Stimulated activated CD8-positive, alpha-beta memory T cell treated with anti-CD3 and anti-CD28 coated beads, Interleukin-4, amount 100 ng/mL, for 24 hours (primary cell): Measurements from ENCODE around the gene TASL.
"Not testable (repeated sequence)": the region's sequence is repeated elsewhere in the genome, so short reads cannot be mapped to it uniquely, and the experiment has no call there.

Experiments used
- DNase-seq: peaks from one replicate; pipeline ENCODE4 v3.0.0-alpha.2; 2020; ENCODE audit warnings: low read depth

TASL gene

DNA sequence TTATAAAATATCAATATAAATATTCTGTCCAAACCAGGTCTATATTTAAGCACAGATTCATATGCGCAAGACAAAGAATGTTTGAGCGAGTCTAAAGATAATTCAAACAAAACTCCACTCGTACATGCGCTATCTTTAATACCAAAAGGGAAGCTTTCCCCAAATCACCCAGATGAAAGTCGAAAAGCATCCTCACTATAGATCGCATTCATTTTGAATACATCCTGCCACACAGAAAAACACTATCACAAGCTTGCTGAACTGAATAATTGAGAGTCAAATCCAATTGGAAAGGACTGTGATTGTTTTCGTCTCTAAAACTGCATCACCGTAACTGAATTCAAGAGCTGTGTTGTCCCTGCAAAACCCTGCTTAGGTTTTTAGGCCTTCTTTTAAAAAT lies 685 bp downstream of the TASL start:
- DNase-seq: no peak

DNA sequence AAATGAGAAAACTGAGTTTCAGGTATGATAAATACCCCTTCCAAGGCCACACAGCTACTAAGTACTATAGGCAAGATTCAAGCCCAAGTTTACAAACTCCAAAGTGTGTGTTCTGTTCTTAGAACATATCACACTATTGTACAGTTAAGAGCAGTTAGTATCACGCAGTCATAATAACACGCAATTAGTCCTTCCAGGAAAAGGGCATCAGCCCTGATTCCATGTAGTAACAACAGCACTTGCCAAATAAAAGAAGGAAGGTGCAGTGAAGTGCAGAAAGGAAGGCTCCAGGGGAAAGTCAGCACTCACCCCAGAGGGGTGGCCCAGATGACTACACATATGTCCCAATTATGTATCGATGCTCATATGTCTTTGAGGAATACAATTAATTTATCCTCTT lies 4.4 kb downstream of the TASL start:
- no peak for DNase-seq

DNA sequence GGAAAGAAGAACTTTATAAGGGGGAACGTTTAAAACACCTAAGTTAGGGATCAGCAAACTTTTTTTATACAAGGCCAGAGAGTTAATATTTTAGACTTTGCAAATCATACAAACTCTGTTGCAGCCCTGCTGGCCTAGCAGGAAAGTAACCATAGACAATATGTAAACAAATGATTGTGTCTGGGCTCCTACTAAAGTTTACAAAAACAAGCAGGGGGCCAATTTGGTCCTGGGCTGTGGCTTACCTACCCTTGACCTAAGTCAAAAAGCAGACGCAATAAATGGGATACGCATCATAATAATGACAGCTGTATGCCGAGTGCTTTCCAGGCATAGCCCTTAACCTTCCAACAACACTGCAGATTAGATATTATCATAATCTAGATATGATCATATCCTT lies 4.9 kb downstream of the TASL start:
- no peak for DNase-seq

DNA sequence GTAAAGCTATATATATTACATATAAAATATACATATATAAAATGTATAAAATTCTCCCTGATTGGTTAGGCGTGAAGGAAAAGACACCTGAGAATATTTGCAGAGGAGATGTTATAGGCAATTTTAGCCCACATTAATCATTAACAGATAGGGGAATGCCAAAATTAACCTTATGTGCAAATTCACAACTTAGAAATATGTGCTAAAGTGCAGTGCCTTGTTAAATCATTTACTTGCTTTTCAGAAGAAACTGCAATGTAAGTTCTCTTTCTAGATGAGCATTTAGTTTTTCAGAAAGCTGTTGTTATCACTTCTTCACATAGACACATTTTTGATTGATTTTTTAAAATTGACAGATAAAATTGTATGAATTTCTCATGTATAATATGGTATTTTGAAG lies 5.6 kb downstream of the TASL start:
- no peak for DNase-seq

DNA sequence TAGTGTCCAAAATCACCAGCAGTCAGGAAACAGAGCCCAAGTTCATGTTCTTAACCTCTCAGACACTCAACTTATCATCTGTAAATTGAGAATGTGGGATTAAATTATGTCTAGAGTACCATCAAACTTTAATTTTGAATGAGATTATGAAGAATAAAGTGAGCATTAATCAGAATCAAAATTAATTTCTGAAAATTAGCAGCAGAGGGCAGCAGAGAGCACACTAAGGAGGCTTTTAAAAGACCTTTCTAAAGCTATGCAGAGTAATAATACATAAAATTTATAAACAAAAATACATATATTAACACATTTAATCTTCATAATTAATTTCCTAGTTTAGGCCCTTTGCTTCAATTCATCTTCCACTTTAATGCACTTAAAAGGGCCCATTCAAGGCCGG lies 7.1 kb downstream of the TASL start:
- DNase-seq: no peak

GRCh38 chrX:30568136-30568535 lies 9.4 kb downstream of the TASL start:
- DNase-seq: no peak

DNA sequence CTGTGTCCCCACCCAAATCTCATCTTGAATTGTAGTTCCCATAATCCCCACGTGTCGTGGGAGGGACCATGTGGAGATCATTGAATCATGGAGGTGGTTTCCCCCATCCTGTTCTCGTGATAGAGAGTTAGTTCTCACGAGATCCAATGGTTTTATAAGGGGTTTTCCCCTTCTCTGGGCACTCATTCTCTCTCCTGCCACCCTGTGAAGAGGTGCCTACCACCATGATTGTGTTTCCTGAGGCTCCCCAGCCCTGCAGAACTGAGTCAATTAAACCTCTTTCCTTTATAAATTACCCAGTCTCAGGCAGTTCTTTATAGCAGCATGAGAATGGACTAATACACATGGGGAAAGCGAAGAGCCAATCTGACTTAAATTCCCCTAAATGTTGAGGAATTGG lies 14.5 kb downstream of the TASL start:
- not testable (repeated sequence) for DNase-seq

- no peak for DNase-seq
These were observed 16.4 kb downstream of the TASL start for GRCh38 chrX:30561191-30561590.

DNA sequence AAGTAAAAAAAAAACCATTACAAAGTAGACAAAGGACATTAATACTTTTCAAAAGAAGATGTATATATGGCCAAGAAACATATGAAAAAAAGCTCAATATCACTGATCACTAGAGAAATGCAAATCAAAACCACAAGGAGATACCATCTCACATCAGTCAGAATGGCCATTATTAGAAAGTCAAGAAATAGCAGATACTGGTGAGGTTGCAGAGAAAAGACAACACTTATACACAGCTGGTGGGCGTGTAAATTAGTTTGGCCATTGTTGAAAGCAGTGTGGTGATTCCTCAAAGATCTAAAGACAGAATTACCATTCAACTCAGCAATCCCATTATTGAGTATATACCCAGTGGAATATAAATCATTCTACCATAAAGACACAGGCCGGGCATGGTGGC lies 39.3 kb downstream of the TASL start:
- DNase-seq: no peak

- no peak for DNase-seq
These were observed 43.7 kb downstream of the TASL start for GRCh38 chrX:30533835-30534234.

- DNase-seq: no peak
These were observed 44.3 kb downstream of the TASL start for GRCh38 chrX:30533266-30533665.

DNA sequence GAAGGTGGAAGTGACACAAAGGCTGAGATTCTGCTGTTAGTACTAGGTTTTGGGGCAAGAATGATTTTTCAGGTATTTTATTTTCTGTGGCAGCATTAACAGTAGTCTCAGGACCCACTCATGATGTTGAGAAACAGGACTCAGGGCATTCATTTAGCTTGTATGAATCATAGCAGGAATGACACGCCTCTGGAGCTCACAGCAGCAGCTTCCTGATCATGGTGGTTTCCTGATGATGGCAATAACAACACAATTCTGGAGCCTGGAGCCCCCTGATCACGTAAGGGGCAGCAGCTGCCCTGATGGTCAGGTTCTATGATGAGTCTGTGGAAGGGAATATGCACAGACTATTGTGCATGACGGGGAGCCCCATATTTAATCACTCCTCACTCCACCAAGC lies 47.0 kb downstream of the TASL start:
- DNase-seq: no peak

- DNase-seq: no peak
These were observed 51.8 kb downstream of the TASL start for GRCh38 chrX:30525732-30526131.

- DNase-seq: no peak
These were observed 56.0 kb downstream of the TASL start for GRCh38 chrX:30521440-30522182.

- DNase-seq: no peak
These were observed 64.3 kb downstream of the TASL start for GRCh38 chrX:30513284-30513683.
